Mucosa of descending colon (tissue), 3 donors: ENCODE data around the gene ATP6V0E1. TPM values are rescaled to one million over a fixed set of nuclear protein-coding genes. Genes with fewer than 3 reads are reported as not detected.
"Not testable (repeated sequence)": the region's sequence is repeated elsewhere in the genome, so short reads cannot be mapped to it uniquely, and the experiment has no call there.

ENCODE experiments used
- ATAC-seq: fragments of 200-7000 bp; cut with Tn5 transposase; one replicate; pipeline ENCODE4 v1.9.1; 2020; ENCODE audit warnings: mild to moderate bottlenecking, moderate library complexity
- DNase-seq, 3 donors: peaks; one replicate each; pipeline ENCODE4 v3.0.0-alpha.2; 2020
- H3K36me3 ChIP-seq: fragments of 200-600 bp; one replicate; pipeline ENCODE4 v1.8.0; 2021; ENCODE audit warnings: low read depth, mild to moderate bottlenecking
- H3K4me1 ChIP-seq: fragments of 200-600 bp; one replicate; pipeline ENCODE4 v1.8.0; 2021; ENCODE audit warnings: low read depth, mild to moderate bottlenecking
- H3K4me3 ChIP-seq: fragments of 200-600 bp; one replicate; pipeline ENCODE4 v1.8.0; 2021; ENCODE audit warnings: mild to moderate bottlenecking
- H3K9me3 ChIP-seq: fragments of 200-600 bp; one replicate; pipeline ENCODE4 v1.8.0; 2021; ENCODE audit warnings: mild to moderate bottlenecking
- CTCF ChIP-seq: fragments of 200-600 bp; IDR thresholded peaks from one replicate; pipeline ENCODE4 v1.8.0; 2022; ENCODE audit warnings: antibody characterized with exemption, mild to moderate bottlenecking
- intact Hi-C, 2 donors: fragments of 100-400 bp; cut with DNase I in 1 of 2; cut with micrococcal nuclease in 1 of 2; formaldehyde crosslinking; loops; one replicate each; pipeline versions ENCODE4 v1.11.0 to v1.11.1; 2022; cut with DNase I, micrococcal nuclease
- total RNA-seq, 3 donors: library from RNA; stranded (reverse); fragmentation: NEBNext Ultra II Directional in 2 of 3; extraction: Animal tissue kit (Norgen Biotek cat#: 25700) in 2 of 3; gene quantifications; one replicate each; pipeline versions ENCODE4 v1.2.1 to v1.2.4, GENCODE V29; 2021 to 2023
- donor health status: DM: no; HTN: no; CAD: no; lungs with moderate emphysema.
- donor health status: DM: no; HTN: no; CAD: no.
- donor health status: DM: no; HTN: yes; CAD: no.

Gene ATP6V0E1
- total RNA-seq, 3 donors from 2014 or later: 174 to 194 (median 190) TPM

DNA sequence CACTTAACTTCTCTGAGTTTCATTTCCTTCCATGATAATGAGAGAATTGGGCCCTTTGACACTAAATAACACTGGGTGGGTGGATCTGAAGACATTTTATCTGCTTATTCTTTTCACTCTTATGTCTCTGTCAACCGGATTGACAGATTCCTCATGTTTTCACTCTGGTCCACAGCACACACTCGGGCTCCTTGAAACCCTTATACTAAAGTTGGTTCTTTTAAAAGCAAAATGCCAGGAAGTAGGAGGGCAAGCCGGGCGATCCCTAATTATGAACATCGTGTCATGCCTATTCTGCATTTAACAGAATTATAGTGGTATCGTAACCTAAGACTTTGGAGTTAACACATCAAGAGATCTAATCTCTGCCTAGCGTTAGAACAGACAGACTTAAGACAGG lies 44.3 kb downstream of the ATP6V0E1 start:
- H3K9me3 ChIP-seq: no peaks in the 10 kb centered on the region
- DNase-seq: no peak
- no peak overlapping the region for H3K4me3 ChIP-seq
- no peak for TF ChIP-seq CTCF
- no peak for ATAC-seq
- H3K36me3 ChIP-seq: no peaks in the 10 kb centered on the region
- intact Hi-C loops: no loop called here
- peaks cover 11% of the 10 kb centered on the region for H3K4me1 ChIP-seq

GRCh38 chr5:173028811-173029327 lies 45.3 kb downstream of the ATP6V0E1 start:
- TF ChIP-seq CTCF: no peak
- DNase-seq: no peak
- intact Hi-C loops: no loop called here

DNA sequence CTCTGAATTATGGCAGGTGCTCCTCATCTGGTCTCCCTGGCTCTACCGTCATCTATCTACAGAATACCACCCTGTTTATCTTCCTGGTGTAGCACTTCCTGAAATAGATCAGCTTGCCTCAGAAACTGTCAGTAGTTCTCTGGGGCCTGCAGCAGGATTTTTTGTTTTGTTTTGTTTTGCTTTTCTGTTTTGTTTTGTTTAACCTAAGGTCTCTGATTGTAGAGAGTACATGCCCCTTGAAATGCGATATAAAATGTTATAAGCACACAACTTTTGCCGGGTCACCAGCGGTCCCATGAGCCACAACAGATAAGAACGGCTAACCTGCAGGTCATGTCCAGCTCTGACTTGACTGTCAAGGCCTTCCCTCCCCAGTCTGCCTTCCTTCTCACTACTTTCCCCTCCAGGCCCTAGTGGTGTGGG lies 45.9 kb downstream of the ATP6V0E1 start:
- intact Hi-C loops: no loop called here
- Histone ChIP-seq H3K9me3 (no peaks in the 10 kb centered on the region), H3K4me3 (no peak overlapping the region), H3K36me3 (no peaks in the 10 kb centered on the region), H3K4me1 (peaks cover 11% of the 10 kb centered on the region)
- DNase-seq (no peak), ATAC-seq (peak; percentile 78)
- no peak for TF ChIP-seq CTCF

More at GRCh38 chr5:173028811-173029327, 45.3 kb downstream of the ATP6V0E1 start:
- ATAC-seq: no peak
- peaks cover 11% of the 10 kb centered on the region for H3K4me1 ChIP-seq
- H3K4me3 ChIP-seq: no peak overlapping the region
- no peaks in the 10 kb centered on the region for H3K36me3 ChIP-seq
- H3K9me3 ChIP-seq: no peaks in the 10 kb centered on the region

DNA sequence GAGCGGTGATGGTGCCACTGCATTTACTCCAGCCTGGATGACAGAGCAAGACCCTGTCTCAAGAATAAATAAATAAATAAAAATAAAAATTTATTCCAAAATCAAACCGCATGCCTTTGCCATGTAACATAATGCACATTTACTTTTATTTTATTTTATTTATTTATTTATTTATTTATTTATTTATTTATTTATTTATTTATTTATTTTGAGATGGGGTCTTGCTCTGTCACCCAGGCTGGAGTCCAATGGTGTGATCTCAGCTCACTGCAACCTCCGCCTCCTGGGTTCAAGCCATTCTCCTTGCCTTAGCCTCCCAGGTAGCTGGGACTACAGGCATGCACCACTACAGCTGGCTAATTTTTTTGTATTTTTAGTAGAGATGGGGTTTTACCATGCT lies 48.5 kb downstream of the ATP6V0E1 start:
- H3K9me3 ChIP-seq, H3K36me3 ChIP-seq, ATAC-seq, intact Hi-C loops, DNase-seq, H3K4me3 ChIP-seq: not testable (repeated sequence)
- H3K4me1 ChIP-seq: peaks cover 11% of the 10 kb centered on the region

DNA sequence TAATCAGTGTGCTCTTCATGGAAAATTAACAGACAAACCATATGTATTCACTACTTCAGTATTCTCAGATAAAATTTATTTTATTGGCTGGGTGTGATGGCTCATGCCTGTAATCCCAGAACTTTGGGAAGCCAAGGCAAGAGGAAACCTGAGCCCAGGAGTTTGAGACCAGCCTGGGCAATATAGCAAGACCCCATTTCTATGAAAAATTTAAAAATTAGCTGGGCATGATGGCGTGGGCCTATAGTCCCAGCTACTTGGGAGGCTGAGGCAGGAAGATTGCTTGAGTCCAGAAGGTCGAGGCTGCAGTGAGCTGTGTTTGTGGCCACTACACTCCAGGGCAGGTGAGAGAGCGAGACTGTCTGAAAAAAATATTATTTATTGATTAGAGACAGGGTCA lies 49.2 kb downstream of the ATP6V0E1 start:
- DNase-seq: no peak
- no peaks in the 10 kb centered on the region for H3K9me3 ChIP-seq
- ATAC-seq: no peak
- H3K36me3 ChIP-seq: no peaks in the 10 kb centered on the region
- TF ChIP-seq CTCF: no peak
- intact Hi-C loops: no loop called here
- no peak overlapping the region for H3K4me3 ChIP-seq
- peaks cover 11% of the 10 kb centered on the region for H3K4me1 ChIP-seq

DNA sequence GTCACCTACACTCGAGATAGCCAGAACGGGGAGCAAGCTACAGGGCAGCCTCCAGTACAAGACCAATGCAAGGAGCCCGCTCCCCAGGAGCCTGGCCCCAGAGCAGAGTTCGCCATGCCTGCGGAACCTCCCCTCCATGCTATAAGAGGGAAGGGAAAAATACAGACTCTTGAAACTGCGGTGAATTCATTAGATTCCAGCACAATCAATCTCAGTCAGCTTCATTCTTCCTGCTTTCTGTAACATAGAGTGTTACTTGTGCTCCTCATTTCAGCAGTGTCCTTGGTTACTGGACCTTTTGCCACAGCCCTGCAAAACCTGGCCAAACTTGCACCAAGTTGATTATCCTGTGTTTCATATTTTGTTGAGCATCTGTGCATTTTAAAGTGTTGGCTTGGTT lies 50.4 kb downstream of the ATP6V0E1 start:
- Histone ChIP-seq H3K9me3 (no peaks in the 10 kb centered on the region), H3K4me3 (no peak overlapping the region), H3K4me1 (peaks cover 7% of the 10 kb centered on the region), H3K36me3 (no peaks in the 10 kb centered on the region)
- intact Hi-C loops: no loop called here
- ATAC-seq: no peak
- no peak for DNase-seq
- TF ChIP-seq CTCF: no peak
